WTC11 (cell line): Measurements from ENCODE around the gene INTS7.

Experiments
- ELF4 ChIP-seq: sonication (generic); formaldehyde crosslinking; IDR thresholded peaks from 2 replicates; pipeline ENCODE4 v1.8.1; 2022; ENCODE audit warnings: low read depth, mild to moderate bottlenecking, moderate library complexity, missing genetic modification reagents
- ETV6 ChIP-seq: sonication (generic); formaldehyde crosslinking; IDR thresholded peaks from 2 replicates; pipeline ENCODE4 v1.8.1; 2022; ENCODE audit warnings: mild to moderate bottlenecking, missing genetic modification reagents
- IRF2 ChIP-seq: sonication (generic); formaldehyde crosslinking; IDR thresholded peaks from 2 replicates; pipeline ENCODE4 v1.8.0; 2022; ENCODE audit warnings: low read depth, missing genetic modification reagents, borderline replicate concordance
- NR2C2 ChIP-seq: sonication (generic); formaldehyde crosslinking; IDR thresholded peaks from 2 replicates; pipeline ENCODE4 v1.8.0; 2022; ENCODE audit warnings: mild to moderate bottlenecking, missing genetic modification reagents
- TEAD4 ChIP-seq: sonication (generic); formaldehyde crosslinking; IDR thresholded peaks from 2 replicates; pipeline ENCODE4 v1.8.0; 2022; ENCODE audit warnings: mild to moderate bottlenecking, missing genetic modification reagents
- ZNF232 ChIP-seq: sonication (generic); formaldehyde crosslinking; IDR thresholded peaks from 2 replicates; pipeline ENCODE4 v1.8.0; 2022; ENCODE audit warnings: mild to moderate bottlenecking, missing genetic modification reagents
- TF ChIP-seq, protein P1 (sequence below): sonication (generic); formaldehyde crosslinking; IDR thresholded peaks from 2 replicates; pipeline ENCODE4 v1.8.1; 2023; ENCODE audit warnings: mild to moderate bottlenecking, missing genetic modification reagents, moderate library complexity
- TF ChIP-seq, protein P2 (sequence below): fragments of 200-600 bp; IDR thresholded peaks from 2 replicates; pipeline ENCODE4 v1.8.0; 2022; ENCODE audit warnings: antibody characterized with exemption
- TF ChIP-seq, protein P3 (sequence below): sonication (generic); formaldehyde crosslinking; IDR thresholded peaks from 2 replicates; pipeline ENCODE4 v1.8.0; 2022; ENCODE audit warnings: mild to moderate bottlenecking, missing genetic modification reagents
- TF ChIP-seq, protein P4 (sequence below): sonication (generic); formaldehyde crosslinking; IDR thresholded peaks from 2 replicates; pipeline ENCODE4 v1.8.0; 2022; ENCODE audit warnings: mild to moderate bottlenecking, missing genetic modification reagents
- TF ChIP-seq, protein P5 (sequence below): sonication (generic); formaldehyde crosslinking; IDR thresholded peaks from 2 replicates; pipeline ENCODE4 v1.8.1; 2022; ENCODE audit warnings: low read depth, missing genetic modification reagents, borderline replicate concordance

DNA sequence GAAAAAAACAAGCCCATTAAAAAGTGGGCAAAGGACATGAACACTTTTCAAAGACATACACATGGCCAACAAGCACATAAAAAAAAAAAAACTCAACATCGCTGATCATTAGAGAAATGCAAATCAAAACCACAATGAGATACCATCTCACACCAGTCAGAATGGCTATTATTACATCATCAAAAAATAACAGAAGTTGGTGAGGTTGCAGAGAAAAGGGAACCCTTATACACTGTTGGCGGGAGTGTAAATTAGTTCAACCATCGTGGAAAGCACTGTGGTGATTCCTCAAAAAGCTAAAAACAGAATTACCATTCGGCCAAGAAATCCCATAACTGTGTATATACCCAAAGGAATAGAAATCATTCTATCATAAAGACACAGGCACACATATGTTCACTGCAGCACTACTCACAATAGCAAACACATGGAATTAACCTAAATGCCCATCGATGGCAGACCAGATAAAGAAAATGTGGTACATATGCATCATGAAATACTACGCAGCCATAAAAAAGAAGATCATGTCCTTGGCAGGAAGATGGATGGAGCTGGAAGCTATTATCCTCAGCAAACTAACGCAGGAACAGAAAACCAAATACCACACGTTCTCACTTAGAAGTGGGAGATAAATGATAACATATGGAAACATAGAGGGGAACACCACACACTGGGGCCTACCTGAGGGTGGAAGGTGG, 70.1 kb downstream of the INTS7 start:
- TF ChIP-seq, protein P1, sequence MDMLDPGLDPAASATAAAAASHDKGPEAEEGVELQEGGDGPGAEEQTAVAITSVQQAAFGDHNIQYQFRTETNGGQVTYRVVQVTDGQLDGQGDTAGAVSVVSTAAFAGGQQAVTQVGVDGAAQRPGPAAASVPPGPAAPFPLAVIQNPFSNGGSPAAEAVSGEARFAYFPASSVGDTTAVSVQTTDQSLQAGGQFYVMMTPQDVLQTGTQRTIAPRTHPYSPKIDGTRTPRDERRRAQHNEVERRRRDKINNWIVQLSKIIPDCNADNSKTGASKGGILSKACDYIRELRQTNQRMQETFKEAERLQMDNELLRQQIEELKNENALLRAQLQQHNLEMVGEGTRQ (CRISPR knock-in tag) = no peak
- TF ChIP-seq, protein P2, sequence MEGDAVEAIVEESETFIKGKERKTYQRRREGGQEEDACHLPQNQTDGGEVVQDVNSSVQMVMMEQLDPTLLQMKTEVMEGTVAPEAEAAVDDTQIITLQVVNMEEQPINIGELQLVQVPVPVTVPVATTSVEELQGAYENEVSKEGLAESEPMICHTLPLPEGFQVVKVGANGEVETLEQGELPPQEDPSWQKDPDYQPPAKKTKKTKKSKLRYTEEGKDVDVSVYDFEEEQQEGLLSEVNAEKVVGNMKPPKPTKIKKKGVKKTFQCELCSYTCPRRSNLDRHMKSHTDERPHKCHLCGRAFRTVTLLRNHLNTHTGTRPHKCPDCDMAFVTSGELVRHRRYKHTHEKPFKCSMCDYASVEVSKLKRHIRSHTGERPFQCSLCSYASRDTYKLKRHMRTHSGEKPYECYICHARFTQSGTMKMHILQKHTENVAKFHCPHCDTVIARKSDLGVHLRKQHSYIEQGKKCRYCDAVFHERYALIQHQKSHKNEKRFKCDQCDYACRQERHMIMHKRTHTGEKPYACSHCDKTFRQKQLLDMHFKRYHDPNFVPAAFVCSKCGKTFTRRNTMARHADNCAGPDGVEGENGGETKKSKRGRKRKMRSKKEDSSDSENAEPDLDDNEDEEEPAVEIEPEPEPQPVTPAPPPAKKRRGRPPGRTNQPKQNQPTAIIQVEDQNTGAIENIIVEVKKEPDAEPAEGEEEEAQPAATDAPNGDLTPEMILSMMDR = no peak
- TF ChIP-seq, protein P3, sequence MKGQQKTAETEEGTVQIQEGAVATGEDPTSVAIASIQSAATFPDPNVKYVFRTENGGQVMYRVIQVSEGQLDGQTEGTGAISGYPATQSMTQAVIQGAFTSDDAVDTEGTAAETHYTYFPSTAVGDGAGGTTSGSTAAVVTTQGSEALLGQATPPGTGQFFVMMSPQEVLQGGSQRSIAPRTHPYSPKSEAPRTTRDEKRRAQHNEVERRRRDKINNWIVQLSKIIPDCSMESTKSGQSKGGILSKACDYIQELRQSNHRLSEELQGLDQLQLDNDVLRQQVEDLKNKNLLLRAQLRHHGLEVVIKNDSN (CRISPR knock-in tag) = no peak
- TF ChIP-seq, protein P4, sequence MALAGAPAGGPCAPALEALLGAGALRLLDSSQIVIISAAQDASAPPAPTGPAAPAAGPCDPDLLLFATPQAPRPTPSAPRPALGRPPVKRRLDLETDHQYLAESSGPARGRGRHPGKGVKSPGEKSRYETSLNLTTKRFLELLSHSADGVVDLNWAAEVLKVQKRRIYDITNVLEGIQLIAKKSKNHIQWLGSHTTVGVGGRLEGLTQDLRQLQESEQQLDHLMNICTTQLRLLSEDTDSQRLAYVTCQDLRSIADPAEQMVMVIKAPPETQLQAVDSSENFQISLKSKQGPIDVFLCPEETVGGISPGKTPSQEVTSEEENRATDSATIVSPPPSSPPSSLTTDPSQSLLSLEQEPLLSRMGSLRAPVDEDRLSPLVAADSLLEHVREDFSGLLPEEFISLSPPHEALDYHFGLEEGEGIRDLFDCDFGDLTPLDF (CRISPR knock-in tag) = no peak
- TF ChIP-seq, protein P5, sequence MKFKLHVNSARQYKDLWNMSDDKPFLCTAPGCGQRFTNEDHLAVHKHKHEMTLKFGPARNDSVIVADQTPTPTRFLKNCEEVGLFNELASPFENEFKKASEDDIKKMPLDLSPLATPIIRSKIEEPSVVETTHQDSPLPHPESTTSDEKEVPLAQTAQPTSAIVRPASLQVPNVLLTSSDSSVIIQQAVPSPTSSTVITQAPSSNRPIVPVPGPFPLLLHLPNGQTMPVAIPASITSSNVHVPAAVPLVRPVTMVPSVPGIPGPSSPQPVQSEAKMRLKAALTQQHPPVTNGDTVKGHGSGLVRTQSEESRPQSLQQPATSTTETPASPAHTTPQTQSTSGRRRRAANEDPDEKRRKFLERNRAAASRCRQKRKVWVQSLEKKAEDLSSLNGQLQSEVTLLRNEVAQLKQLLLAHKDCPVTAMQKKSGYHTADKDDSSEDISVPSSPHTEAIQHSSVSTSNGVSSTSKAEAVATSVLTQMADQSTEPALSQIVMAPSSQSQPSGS (CRISPR knock-in tag) = no peak
- TF ChIP-seq ELF4 (CRISPR knock-in tag) (no peak), TEAD4 (CRISPR knock-in tag) (no peak), ZNF232 (CRISPR knock-in tag) (no peak), ETV6 (CRISPR knock-in tag) (no peak), IRF2 (CRISPR knock-in tag) (no peak), NR2C2 (CRISPR knock-in tag) (no peak)
